HL-60/S4 treated with retinoic acid at 250 ng/mL for 4 days and 3 days (cell line): ENCODE results near the gene CLEC19A.

Experiments used
- in situ Hi-C: fragments of 300-500 bp; cut with MboI; formaldehyde crosslinking; loops from 2 replicates; pipeline ENCODE4 v1.7.0; 2022; ENCODE audit warnings: low sequenced_read_pairs

The CLEC19A gene

DNA sequence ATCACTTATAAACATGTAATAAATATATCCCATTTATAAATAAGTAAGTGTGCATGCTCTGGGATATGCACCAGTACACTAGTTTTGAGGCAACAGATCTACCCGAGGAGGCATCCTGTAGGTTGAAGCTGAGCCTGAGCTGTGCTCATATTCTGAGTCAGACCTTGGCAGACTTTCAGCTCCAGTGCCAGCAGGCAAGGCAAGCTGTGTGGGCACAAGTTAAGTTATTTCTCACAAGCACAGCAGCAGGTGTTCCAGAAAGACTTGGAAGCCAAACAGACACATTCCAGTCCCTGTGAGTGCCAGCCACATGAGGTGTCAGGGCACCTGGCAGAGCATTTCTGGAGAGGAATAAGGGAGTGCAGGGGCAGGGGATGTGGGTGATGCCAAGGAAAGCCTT is 1.3 kb upstream of the CLEC19A start:
- in situ Hi-C loops = no loop called here

DNA sequence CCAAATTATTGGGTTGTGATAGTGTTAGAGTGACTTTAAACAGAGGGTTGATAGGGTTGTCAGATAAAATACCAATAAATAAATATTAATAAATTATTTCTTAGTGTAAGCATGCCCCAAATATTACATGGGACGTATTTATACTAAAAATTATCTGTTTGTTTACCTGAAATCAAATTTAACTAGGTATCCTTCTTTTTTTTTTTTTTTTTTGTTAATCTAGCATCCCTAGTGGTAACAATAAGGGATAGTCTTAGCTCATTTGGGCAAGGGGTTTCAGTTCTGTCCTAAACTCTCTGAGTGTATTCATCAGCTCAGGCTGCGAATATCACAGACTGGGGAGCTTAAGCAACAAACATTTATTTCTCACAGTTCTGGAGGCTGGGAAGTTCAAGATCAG is 1.3 kb downstream of the CLEC19A start:
- in situ Hi-C loops = no loop called here

DNA sequence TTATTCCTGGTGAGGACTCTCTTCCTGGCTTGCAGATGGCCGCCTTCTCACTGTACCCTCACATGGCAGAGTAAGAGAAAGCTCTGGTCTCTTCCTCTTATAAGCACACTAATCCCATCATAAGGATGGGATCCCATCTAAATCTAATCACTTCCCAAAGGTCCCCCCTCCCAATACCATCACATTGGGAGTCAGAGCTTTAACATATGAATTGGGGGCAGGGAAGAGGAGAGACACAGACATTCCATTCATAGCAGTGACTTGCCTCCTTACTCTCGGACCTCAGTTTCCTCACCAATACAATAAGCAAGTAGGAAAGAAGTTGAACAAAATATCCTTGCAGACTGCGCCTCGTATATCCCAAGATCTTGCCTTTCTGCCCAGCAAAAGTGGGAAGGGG is 1.7 kb downstream of the CLEC19A start:
- in situ Hi-C loops = no loop called here

DNA sequence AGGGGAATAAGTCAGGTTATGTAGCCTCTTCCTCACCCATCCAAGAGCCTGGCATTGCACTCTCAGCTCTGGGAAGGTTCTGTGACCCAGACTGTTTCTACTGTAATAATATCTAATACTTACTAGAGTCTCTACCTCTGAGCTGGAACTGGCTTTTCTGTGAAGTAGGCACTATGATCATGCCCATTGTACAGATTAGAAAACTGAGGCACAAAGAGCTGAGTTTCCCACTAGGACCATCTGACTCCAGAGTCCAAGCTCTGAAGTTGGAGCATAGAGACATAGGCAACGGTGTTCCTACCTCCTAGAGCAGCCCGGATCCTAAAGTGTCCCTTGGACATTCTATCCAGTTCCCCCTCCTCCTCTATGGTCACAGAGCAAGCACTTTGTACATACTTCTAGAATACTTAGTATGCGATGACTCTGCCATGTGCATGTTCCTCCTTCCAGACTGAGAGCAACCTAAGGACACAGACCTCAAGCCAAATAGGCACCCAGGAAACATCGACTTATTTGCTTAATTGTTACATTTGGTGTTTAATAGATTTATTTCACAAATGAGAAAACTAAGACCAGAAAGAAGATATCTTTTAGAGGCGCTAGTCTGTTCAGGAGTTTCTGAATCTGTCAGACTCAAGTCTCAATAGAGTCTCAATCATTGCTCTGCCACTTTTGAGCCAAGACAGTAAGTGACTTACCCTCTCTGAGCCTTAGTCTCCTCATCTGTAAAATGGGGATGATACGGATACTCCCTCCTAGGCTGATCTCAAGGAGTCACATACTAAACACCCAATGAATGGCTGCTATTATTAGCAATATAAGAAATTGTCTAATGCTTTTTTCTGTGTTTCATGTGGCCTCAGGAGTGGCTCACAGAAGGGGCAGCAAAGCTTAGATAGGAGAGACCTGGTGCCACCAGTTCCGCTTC is 3.6 kb downstream of the CLEC19A start:
- in situ Hi-C loops = no loop called here

DNA sequence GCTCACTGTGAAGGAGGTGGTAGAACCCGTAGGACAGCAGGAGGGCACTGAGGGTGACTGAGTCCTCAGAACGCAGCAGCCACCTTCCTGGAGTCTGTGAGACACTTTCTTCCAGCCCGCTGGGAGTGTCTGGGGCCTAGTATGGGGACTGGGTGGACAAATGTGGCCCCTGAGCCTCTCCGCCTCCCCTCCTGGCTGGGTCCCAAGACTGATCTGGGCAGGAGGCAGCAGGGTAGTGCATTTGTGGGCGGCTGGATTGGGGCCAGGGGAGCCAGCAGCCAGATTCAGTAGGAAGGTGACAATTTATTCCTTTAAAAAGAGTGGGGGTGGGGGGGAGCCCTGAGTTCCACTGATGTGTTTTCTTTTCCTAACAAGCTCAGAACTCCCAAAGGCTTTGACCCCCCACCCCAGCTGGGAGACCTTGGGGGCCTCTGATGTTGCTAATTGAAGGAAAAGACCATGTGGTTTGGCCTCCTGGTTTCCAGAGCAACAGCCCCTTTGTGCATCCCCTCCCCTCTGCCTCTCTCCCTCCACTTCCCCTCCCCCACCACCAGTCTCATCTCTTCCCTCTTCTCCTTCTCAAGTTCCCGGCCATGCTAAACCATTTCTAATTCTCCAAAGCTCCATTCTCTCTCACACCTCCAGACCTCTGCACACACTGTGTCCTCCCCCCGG is 4.4 kb downstream of the CLEC19A start:
- in situ Hi-C loops = no loop called here

DNA sequence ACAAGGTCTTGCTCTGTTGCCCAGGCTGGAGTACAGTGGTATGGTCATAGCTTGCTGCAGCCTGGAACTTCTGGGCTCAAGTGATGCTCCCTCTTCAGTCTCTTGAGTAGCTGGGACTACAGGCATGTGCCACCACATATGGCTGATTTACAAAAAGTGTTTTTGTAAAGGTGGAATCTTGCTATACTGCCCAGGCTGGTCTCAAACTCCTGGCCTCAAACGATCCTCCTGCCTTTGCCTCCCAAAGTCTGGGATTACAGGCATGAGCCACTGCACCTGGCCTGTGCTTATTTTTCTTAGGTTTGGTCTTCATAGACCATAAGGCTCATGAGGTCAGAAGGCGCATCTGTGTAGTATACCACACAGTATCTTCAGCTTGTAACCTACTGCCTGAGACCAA is 5.3 kb downstream of the CLEC19A start:
- in situ Hi-C loops = no loop called here

DNA sequence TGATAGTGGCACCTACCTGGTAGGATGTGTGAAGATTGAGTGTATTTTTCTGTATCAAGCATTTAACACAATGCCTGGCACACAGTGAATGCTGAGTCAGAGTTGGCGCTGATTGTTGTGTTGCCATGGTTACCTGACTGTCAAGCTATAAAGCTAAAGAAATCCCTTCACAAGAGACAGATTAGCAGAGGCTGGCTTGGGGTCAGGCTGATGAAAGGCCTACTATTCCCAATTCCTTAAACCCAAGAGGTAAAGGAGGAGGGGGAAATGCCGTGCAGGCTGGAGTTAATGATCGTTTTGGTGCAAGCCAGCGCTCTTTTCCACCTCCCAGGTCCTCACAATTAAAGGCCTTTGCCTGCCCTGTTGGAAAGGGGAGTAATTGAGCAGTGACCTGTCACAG is 5.9 kb downstream of the CLEC19A start:
- in situ Hi-C loops = no loop called here

DNA sequence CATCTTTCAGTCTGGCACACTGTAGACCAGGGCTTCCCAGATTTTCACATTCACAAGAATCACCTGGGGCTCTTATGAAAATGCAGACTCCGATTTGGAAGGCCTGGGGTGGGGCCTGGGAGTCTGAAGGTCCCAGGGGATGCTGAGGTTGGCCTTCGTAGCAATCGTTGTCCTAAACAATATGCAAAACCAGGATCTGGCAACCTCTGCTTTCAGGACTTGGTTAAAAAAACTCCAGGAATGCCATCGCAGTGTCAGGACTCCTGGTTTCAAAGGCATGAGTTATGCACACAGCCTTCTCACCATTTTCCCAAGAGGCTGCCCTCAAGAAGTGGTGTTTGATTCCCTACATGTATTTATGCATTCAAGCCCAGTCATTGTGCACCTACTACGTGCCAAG is 6.7 kb downstream of the CLEC19A start:
- in situ Hi-C loops = no loop called here

DNA sequence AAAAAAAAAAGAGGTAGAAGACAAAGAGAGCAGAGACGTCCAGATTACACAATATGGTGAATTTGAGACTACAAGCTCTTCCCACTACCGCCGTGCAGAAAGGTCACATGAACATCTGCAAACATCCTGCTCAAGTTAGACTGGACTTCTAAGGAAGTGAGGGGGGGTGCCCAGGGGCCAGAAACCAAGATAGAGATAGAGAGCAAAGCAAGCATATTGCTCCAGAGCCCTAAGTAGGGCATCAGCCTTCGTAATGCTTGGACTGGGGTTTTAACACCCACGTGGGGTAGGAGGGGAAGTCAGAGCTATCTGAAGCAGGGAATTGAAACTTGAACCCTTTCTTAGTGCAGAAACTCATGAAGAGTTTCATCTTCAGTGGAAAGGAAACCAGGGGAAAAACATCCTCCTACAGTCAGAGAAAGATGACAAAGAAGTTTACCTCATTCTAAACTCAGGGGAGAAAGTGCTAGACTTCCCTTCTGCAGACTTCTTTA is 8.7 kb downstream of the CLEC19A start:
- in situ Hi-C loops = no loop called here

DNA sequence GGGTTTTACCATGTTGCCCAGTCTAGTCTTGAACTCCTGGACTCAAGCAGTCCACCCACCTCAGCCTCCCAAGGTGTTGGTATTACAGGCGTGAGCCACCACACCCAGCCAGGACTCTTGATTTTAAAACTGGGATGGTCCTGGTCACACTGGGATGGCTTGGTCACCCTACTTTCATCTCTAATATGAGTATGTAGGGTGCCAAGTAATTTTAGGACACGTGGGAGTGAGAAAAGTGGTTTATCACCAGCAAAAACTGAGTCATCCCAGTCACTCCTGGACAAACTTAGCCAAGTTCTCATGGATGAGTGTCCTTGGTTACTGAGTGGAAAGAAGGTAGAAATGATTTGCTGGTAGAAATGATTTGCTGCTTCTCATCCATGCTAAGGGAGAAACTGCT is 9.9 kb downstream of the CLEC19A start:
- in situ Hi-C loops = no loop called here

DNA sequence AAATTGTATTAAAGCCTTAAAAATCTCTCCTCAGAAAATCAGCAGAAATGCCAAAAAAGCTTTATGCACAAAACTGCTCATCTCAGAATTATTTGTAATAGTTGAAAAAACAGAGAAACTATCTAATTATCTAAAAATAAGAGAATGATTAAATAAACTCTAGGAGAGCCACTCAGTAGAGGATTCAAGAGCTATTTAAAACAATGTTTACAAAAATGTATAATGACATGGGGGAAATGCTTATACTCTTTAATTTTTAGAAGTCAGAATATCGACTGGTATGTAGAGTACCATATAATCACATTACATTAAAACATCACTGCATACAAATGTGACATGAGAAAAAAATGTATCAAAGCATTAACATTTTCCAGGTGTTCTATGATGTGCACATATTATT is 11.9 kb downstream of the CLEC19A start:
- in situ Hi-C loops = no loop called here

DNA sequence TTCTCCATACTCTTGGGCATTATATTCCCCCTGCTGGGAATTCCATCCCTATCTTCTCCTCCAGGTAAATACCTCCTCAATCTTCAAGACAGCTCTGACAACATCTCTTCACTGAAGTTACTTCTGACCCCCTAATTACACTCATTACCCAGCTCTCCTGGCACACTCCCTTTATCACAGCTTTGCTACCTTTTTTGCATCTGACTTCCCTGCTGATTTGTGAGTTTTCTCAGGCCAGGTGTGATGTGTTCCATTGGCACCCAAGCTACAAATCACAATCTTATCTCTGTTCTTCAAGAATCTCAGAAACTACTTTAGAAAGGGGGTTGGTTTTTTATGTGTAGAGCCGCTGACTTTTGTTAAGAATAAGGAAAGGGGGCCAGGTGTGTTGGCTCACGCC is 14.0 kb downstream of the CLEC19A start:
- in situ Hi-C loops = no loop called here

DNA sequence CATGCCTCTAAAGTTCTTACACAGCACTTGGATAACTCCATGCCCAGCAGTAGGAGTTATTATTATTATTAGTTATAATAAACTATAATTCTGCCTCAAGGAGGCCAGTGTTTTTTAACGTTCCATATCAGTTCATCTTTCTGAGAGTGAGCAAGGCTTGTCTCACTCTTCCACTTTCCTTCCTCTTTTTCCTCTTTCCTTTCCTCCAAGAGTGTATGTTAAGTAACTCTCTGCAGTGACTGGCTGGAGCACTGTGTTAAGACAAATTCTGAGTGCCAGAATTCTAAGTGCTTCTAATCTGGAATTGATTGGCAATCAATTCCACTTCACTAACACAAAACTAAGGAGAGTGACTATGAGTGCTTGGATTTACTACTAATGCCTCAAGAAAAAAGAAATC is 16.4 kb downstream of the CLEC19A start:
- in situ Hi-C loops = no loop called here

DNA sequence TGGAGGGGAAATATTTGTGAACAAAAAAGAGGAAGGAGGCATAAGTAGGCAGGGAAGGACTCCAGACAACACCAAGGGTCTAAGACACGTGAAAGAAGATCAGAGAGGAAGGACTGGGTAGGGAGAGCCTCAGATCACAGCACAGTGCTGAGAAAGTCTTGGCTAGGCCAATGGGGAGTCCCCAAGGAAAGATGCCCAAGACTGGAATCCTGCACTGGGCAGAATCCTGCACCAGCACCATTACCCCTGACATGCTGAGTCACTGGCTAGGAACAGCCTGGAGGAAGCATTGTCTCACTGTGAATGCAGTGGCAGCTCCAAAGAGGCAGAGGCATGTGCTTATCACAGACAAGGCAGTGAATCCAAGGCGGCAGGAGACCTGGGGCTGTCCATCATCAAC is 19.2 kb downstream of the CLEC19A start:
- in situ Hi-C loops = no loop called here

DNA sequence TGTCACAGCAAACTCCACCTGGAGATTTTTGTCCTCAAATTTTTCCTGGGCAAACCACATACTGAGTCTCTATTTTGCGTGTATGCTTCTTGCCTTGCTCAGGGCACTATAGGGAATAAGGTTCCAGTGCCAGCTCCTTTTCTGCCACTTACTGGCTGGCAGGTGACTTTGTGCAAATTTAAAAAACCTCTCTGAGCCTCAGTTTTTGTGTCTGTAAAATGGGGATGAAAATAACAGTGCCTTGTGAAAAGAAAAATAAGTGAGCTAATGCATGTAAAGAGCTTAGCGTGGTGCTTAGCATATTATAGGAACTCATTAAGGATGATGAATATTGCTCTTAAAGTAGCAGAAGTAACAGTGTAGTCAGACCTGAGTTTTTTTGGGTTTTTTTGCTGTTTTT is 19.9 kb downstream of the CLEC19A start:
- in situ Hi-C loops = no loop called here

DNA sequence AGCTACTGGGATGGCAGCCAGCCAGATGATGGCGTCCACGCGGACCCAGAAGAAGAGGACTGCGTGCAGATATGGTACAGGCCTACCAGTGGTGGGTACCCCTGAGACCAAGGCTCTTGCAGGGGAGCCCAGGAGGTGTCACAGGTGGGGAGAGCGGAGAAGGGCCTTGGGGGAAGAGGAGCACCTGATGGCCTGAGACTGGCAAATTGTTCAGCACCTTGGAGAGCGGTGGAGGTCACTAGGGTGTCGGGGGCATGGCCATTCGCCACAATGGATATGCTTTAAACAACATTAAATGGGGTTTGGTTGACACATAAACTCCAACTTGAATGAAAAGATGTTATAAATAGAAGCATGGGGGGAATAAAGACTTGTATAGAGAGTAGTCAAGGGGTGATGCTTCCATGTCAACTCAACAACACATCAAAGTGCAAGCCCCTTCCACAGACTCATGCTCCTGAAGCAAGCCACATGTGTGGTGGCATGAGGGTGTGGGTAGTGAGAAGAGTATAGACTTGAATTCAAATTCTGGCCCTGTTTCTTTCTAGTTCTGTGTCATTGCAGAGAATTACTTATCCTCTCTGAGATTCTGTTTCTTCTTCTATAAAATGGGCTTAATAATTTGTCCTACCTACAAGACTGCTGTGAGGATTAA is 22.2 kb downstream of the CLEC19A start:
- in situ Hi-C loops = no loop called here

DNA sequence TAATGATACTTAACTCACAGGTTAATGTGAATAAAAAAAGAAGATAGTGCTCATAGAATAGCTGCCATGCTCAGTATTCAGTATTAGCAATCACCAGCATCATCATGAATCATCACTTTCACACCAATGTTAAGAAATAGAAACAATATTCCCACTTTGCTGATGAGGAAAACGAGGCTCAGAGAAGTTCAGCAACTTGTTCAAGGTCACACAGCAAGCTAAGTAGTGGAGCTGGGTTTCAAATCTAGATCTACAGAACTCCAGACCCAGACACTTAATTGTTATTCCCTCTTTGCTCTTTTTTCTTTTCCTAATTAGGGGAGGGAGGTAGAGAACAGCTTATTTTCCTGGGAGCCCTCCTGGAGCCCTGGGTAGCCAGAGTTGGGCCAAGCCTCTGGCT is 22.9 kb downstream of the CLEC19A start:
- in situ Hi-C loops = no loop called here

DNA sequence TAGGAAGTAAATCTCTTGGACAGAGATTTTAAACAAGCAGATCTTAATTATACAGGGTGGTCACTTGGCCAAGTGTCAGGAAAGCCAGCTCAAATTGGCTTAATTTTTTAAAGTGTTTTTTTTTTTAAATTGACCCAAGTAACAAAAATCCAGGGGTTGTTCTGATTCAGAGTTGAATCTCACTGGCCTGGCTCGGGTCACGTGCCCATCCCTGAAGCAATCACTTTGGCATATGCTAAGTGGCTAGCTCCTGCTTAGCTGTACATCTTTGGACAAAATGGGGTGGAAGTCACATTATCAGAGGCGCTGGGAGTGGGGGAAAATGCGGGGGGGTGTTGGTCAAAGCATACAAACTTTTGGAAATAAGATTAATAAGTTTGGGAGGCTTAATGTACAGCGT is 23.6 kb downstream of the CLEC19A start:
- in situ Hi-C loops = no loop called here

DNA sequence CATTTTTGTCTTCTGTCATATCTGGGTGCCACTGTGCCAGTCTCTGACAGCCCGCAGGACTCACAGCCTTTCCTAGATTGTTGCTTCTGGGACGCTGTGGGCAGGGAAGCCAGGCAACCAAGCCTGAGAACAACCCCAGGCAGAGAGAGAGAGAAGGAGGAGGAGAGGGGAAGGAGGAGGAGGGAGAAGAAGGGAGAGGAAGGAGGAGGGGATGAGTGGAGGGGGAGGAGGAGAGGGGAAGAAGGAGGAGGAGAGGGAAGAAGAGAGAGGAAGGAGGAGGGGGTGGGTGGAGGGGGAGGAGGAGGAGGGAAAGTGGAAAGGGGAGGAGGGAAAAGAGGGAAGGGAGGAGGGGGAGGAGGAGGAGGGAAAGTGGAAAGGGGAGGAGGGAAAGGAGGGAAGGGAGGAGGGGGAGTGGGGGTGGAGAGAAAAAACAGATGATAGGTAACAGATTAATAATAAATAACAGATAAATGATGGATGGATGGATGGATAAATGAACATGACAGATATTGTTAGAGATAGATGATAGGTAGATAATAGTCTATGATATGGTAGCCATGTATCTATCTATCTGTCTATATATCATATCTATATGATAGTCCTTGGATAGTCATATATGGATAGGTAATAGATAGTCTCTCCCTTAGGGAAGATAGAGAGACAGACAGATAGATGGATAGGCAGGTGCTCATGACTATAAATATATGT is 29.3 kb downstream of the CLEC19A start:
- in situ Hi-C loops = no loop called here

DNA sequence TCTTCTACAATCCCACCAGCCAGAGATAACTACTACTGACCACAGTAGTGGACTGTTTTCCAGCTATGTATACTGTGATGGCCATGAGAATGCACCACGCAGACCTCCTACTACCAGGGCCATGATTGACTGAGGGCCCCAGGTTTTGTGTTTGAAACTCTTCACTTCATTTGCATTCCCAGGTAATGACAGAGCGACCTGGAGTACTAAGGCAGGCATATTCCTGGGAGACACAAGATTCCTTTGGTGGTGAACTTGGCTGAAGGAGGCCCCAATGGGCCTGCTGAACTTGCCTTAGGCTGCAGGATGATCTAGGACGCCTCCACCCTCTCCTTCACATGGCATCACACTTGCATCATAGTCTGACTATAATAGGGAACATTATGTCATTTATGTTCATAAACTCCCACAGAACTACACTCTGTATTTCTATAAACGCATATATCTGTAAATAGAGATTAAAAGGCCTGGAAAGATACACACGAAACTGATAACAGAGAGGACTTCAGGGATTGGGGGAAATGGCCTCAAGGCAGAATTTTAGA is 30.4 kb downstream of the CLEC19A start:
- in situ Hi-C loops = no loop called here

DNA sequence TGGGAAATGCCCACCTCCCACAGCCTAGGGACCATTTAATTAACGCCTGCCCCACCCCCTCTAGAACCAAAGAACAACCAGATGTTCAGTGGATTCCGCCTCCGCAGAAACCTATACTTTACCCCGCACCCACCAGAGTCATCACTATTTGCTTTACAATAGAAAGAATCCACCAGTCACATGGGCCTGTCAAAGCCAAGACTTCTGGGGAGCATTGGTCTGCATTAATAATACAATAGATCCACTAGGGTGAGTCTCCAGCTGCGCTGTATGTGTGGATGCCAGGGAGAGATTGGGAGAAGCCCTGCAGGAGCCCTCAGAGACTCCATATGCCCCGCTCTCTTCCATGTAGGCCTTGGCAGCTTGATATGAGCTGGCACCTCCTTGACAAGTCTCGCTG is 31.3 kb downstream of the CLEC19A start:
- in situ Hi-C loops = no loop called here
